Liver (tissue), 3 donors: ENCODE data around the gene PHC1.

Experiments
- ATF3 ChIP-seq: IDR thresholded peaks from 2 replicates; pipeline ENCODE4 v1.6.1; 2016; ENCODE audit warnings: antibody characterized with exemption
- CTCF ChIP-seq: fragments of 150-350 bp; IDR thresholded peaks from 2 replicates; pipeline ENCODE4 v1.5.1; 2017; ENCODE audit warnings: improper control_type of control experiment, low read depth, low read length; ENCODE audit not compliant: missing input control
- GABPA ChIP-seq, 2 donors: IDR thresholded peaks in 1 of 2; conservative IDR thresholded peaks in 1 of 2; 2 replicates each; pipeline ENCODE4 v1.6.1; 2016; ENCODE audit warnings: antibody characterized with exemption in 2 of 2, mild to moderate bottlenecking in 1 of 2, moderate library complexity in 1 of 2
- MAX ChIP-seq: IDR thresholded peaks from 2 replicates; pipeline ENCODE4 v1.6.1; 2016; ENCODE audit warnings: antibody characterized with exemption
- NR2F2 ChIP-seq: IDR thresholded peaks from 2 replicates; pipeline ENCODE4 v1.6.1; 2016; ENCODE audit warnings: antibody characterized with exemption
- YY1 ChIP-seq: IDR thresholded peaks from 2 replicates; pipeline ENCODE4 v1.6.1; 2016; ENCODE audit warnings: antibody characterized with exemption, mild to moderate bottlenecking
- donor health status: healthy.
- donor health status: healthy.

- TF ChIP-seq CTCF (no peak), YY1 (no peak), GABPA (IDR thresholded peaks at IDR 0.05 in 1 of 2, conservative IDR thresholded peaks at IDR 0.05 in 1 of 2) (no peak), NR2F2 (no peak), ATF3 (no peak), MAX (no peak)
Observed at GRCh38 chr12:8969861-8970411, 55.6 kb downstream of the PHC1 start.
